Measurements from ENCODE around the gene NHSL2.

NHSL2 gene

GRCh38 chrX:72114807-72115206 lies 204.2 kb downstream of the NHSL2 start:
- DNase-seq: no peak

GRCh38 chrX:72115380-72115779 lies 204.7 kb downstream of the NHSL2 start:
- no peak for DNase-seq

GRCh38 chrX:72117636-72118210 lies 207.1 kb downstream of the NHSL2 start:
- peak; percentile 5 for DNase-seq

- no peak for DNase-seq
Measured at GRCh38 chrX:72120837-72121236, 210.2 kb downstream of the NHSL2 start.

- DNase-seq: no peak
Measured at GRCh38 chrX:72121383-72121782, 210.7 kb downstream of the NHSL2 start.

- no peak for DNase-seq
Measured at GRCh38 chrX:72122621-72123337, 212.1 kb downstream of the NHSL2 start.

GRCh38 chrX:72123471-72124185 lies 213.0 kb downstream of the NHSL2 start:
- DNase-seq: no peak

GRCh38 chrX:72124540-72125201 lies 214.0 kb downstream of the NHSL2 start:
- no peak for DNase-seq

- DNase-seq: peak; percentile 53
Measured at GRCh38 chrX:72125331-72126047, 214.8 kb downstream of the NHSL2 start.

- no peak for DNase-seq
Measured at GRCh38 chrX:72126048-72126415, 215.4 kb downstream of the NHSL2 start.

GRCh38 chrX:72126539-72127140 lies 216.0 kb downstream of the NHSL2 start:
- peak; percentile 43 for DNase-seq

- no peak for DNase-seq
Measured at GRCh38 chrX:72127332-72127731, 216.7 kb downstream of the NHSL2 start.

- DNase-seq: no peak
Measured at GRCh38 chrX:72128183-72128834, 217.7 kb downstream of the NHSL2 start.

- no peak for DNase-seq
Measured at GRCh38 chrX:72128881-72129280, 218.2 kb downstream of the NHSL2 start.

- DNase-seq: no peak
Measured at GRCh38 chrX:72129661-72130060, 219.0 kb downstream of the NHSL2 start.

GRCh38 chrX:72130156-72130761 lies 219.6 kb downstream of the NHSL2 start:
- DNase-seq: no peak

GRCh38 chrX:72130762-72131250 lies 220.2 kb downstream of the NHSL2 start:
- DNase-seq: no peak

GRCh38 chrX:72131317-72132294 lies 221.0 kb downstream of the NHSL2 start, which contains the start of gene RTL5:
RTL5 (minus strand) TSS chrX:72131915.
- DNase-seq: peak; percentile 73

- DNase-seq: no peak
Measured at GRCh38 chrX:72132456-72132855, 221.8 kb downstream of the NHSL2 start.

Measured in NCI-H2171 (cell line).